HepG2 (cell line): Measurements from ENCODE around the gene MILR1. TPM values are rescaled to one million over a fixed set of nuclear protein-coding genes. Genes with fewer than 3 reads are reported as not detected.

ENCODE experiments used
- KLF12 ChIP-seq: sonication (generic); formaldehyde crosslinking; IDR thresholded peaks from 2 replicates; pipeline ENCODE4 v1.4.0; 2020; ENCODE audit warnings: missing genetic modification reagents, borderline replicate concordance
- NR2F1 ChIP-seq, 2 experiments: fragments of 450-650 bp in 1 of 2; formaldehyde crosslinking in 1 of 2; IDR thresholded peaks; 2 replicates each; pipeline versions ENCODE4 v1.5.0 to v1.6.1; 2016 to 2020; ENCODE audit warnings: mild to moderate bottlenecking in 1 of 2, missing compliant biosample characterization in 1 of 2, missing genetic modification reagents in 1 of 2, moderate library complexity in 1 of 2
- TARDBP ChIP-seq: sonication (generic); formaldehyde crosslinking; IDR thresholded peaks from 2 replicates; pipeline ENCODE4 v1.8.0; 2022; ENCODE audit warnings: mild to moderate bottlenecking, missing genetic modification reagents
- ZNF138 ChIP-seq: sonication (generic); formaldehyde crosslinking; IDR thresholded peaks from 2 replicates; pipeline ENCODE4 v1.5.0; 2020; ENCODE audit warnings: mild to moderate bottlenecking, low read depth, missing genetic modification reagents
- ZNF160 ChIP-seq: sonication (generic); formaldehyde crosslinking; IDR thresholded peaks from 2 replicates; pipeline ENCODE4 v1.8.0; 2022; ENCODE audit warnings: mild to moderate bottlenecking, inconsistent platforms, missing genetic modification reagents
- ZNF180 ChIP-seq: sonication (generic); formaldehyde crosslinking; IDR thresholded peaks from 2 replicates; pipeline ENCODE4 v1.4.0; 2020; ENCODE audit warnings: low read depth, missing genetic modification reagents, borderline replicate concordance
- ZNF232 ChIP-seq: sonication (generic); formaldehyde crosslinking; IDR thresholded peaks from 2 replicates; pipeline ENCODE4 v1.4.0; 2020; ENCODE audit warnings: missing genetic modification reagents, borderline replicate concordance
- ZNF30 ChIP-seq: sonication (generic); formaldehyde crosslinking; IDR thresholded peaks from 2 replicates; pipeline ENCODE4 v1.5.0; 2020; ENCODE audit warnings: mild to moderate bottlenecking, missing genetic modification reagents
- polyA plus RNA-seq, 8 experiments: library from polyadenylated mRNA; depleted of rRNA in 3 of 8; stranded (reverse) in 7 of 8; unstranded in 1 of 8; fragments of >200 nt; fragmentation: Illumina TruSeq in 4 of 8; extraction: Trizol in 4 of 8; gene quantifications; 2 replicates each; pipeline versions ENCODE4 v1.2.1 to v1.2.3, GENCODE V29; 2011 to 2016; ENCODE audit warnings: low read depth in 4 of 8, missing spikeins in 1 of 8, mixed read lengths in 1 of 8; ENCODE audit not compliant: insufficient read depth in 1 of 8
- total RNA-seq, 5 experiments: library from RNA; depleted of rRNA; stranded (reverse); fragments of >200 nt; fragmentation: Illumina TruSeq; extraction: Trizol; gene quantifications; 2 replicates each; pipeline ENCODE4 v1.2.3, GENCODE V29; 2016; ENCODE audit warnings: low read depth in 1 of 5
- TF ChIP-seq, protein P1 (sequence below): sonication (generic); formaldehyde crosslinking; IDR thresholded peaks from 2 replicates; pipeline ENCODE4 v1.4.0; 2020; ENCODE audit warnings: missing genetic modification reagents
- TF ChIP-seq, protein P2 (sequence below): IDR thresholded peaks from 2 replicates; pipeline ENCODE4 v1.6.1; 2016; ENCODE audit warnings: low read depth, missing genetic modification reagents, missing compliant biosample characterization
- TF ChIP-seq, protein P3 (sequence below): sonication (generic); formaldehyde crosslinking; IDR thresholded peaks from 2 replicates; pipeline ENCODE4 v1.5.1; 2020; ENCODE audit warnings: mild to moderate bottlenecking, missing genetic modification reagents, moderate library complexity
- TF ChIP-seq, protein P4 (sequence below): sonication (generic); formaldehyde crosslinking; IDR thresholded peaks from 2 replicates; pipeline ENCODE4 v1.5.0; 2020; ENCODE audit warnings: missing genetic modification reagents, mild to moderate bottlenecking, borderline replicate concordance
- TF ChIP-seq, protein P5 (sequence below): sonication (generic); formaldehyde crosslinking; conservative IDR thresholded peaks from 2 replicates; pipeline ENCODE4 v1.4.0; 2020; ENCODE audit warnings: missing genetic modification reagents

The MILR1 gene
- total and polyA plus RNA-seq, 2 of the 13 experiments (the other 11 are each of a cell fraction or from before 2014, with no cell fraction given) = 0.27 to 1.7 TPM

DNA sequence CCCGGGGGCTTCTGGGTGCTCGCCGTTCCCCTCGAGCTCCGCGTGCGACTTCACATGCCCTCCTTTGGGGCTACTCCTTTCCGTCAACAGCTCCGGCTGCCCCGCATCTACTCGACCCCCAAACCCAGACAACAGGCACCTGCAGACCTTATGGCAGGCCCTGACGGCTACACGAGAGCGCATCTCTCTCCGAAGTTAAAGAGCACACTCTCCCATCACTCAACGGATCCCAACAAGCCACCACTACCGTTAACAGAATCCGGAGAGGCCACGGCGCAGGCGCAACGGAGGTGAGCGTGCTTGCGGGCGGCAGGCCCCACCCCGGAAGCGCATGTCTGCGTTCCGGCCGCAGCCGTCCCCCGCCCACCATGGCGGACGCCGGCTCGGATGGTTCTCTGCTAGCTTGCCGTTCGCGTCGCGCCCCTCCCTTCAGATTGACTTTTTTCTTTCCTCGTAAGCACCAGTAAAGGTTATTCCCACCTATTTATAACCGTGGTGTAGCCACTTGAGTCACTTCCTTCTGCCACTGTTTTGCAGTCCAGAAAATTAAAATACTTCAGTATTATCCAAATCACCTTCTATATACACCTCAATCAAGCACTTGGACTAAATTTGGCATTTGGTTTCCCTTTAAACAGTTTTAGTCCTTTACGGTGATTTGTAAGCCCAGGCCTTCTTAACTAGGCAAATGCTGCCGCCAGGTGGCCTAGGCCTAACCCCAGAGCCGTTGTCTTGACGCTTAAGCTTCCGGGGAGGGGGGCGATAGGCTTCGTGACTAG is 48.1 kb downstream of the MILR1 start, which contains the start of gene POLG2 (continued):
- TF ChIP-seq, protein P1, sequence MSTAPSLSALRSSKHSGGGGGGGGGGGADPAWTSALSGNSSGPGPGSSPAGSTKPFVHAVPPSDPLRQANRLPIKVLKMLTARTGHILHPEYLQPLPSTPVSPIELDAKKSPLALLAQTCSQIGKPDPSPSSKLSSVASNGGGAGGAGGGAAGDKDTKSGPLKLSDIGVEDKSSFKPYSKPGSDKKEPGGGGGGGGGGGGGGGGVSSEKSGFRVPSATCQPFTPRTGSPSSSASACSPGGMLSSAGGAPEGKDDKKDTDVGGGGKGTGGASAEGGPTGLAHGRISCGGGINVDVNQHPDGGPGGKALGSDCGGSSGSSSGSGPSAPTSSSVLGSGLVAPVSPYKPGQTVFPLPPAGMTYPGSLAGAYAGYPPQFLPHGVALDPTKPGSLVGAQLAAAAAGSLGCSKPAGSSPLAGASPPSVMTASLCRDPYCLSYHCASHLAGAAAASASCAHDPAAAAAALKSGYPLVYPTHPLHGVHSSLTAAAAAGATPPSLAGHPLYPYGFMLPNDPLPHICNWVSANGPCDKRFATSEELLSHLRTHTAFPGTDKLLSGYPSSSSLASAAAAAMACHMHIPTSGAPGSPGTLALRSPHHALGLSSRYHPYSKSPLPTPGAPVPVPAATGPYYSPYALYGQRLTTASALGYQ (CRISPR knock-in tag) = no peak; the same call in 1 of the 2 replicates
- TF ChIP-seq NR2F1 (CRISPR knock-in tag; IDR thresholded peaks at IDR 0.05) (peak in 1 of 2 experiments; percentile 66; a peak in 2 of 4 replicates), ZNF180 (0 out of 2 replicates have a peak, but pooled peaks have one; percentile 77), ZNF30 (CRISPR knock-in tag) (no peak), KLF12 (CRISPR knock-in tag) (peak; percentile 92), ZNF160 (peak; percentile 59; the same call in 1 of the 2 replicates), TARDBP (CRISPR knock-in tag) (peak; percentile 93), ZNF138 (CRISPR knock-in tag) (no peak), ZNF232 (peak; percentile 43; the same call in 1 of the 2 replicates)
- TF ChIP-seq, protein P2, sequence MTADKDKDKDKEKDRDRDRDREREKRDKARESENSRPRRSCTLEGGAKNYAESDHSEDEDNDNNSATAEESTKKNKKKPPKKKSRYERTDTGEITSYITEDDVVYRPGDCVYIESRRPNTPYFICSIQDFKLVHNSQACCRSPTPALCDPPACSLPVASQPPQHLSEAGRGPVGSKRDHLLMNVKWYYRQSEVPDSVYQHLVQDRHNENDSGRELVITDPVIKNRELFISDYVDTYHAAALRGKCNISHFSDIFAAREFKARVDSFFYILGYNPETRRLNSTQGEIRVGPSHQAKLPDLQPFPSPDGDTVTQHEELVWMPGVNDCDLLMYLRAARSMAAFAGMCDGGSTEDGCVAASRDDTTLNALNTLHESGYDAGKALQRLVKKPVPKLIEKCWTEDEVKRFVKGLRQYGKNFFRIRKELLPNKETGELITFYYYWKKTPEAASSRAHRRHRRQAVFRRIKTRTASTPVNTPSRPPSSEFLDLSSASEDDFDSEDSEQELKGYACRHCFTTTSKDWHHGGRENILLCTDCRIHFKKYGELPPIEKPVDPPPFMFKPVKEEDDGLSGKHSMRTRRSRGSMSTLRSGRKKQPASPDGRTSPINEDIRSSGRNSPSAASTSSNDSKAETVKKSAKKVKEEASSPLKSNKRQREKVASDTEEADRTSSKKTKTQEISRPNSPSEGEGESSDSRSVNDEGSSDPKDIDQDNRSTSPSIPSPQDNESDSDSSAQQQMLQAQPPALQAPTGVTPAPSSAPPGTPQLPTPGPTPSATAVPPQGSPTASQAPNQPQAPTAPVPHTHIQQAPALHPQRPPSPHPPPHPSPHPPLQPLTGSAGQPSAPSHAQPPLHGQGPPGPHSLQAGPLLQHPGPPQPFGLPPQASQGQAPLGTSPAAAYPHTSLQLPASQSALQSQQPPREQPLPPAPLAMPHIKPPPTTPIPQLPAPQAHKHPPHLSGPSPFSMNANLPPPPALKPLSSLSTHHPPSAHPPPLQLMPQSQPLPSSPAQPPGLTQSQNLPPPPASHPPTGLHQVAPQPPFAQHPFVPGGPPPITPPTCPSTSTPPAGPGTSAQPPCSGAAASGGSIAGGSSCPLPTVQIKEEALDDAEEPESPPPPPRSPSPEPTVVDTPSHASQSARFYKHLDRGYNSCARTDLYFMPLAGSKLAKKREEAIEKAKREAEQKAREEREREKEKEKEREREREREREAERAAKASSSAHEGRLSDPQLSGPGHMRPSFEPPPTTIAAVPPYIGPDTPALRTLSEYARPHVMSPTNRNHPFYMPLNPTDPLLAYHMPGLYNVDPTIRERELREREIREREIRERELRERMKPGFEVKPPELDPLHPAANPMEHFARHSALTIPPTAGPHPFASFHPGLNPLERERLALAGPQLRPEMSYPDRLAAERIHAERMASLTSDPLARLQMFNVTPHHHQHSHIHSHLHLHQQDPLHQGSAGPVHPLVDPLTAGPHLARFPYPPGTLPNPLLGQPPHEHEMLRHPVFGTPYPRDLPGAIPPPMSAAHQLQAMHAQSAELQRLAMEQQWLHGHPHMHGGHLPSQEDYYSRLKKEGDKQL (CRISPR knock-in tag) = no peak; the same call in 1 of the 2 replicates
- TF ChIP-seq, protein P3, sequence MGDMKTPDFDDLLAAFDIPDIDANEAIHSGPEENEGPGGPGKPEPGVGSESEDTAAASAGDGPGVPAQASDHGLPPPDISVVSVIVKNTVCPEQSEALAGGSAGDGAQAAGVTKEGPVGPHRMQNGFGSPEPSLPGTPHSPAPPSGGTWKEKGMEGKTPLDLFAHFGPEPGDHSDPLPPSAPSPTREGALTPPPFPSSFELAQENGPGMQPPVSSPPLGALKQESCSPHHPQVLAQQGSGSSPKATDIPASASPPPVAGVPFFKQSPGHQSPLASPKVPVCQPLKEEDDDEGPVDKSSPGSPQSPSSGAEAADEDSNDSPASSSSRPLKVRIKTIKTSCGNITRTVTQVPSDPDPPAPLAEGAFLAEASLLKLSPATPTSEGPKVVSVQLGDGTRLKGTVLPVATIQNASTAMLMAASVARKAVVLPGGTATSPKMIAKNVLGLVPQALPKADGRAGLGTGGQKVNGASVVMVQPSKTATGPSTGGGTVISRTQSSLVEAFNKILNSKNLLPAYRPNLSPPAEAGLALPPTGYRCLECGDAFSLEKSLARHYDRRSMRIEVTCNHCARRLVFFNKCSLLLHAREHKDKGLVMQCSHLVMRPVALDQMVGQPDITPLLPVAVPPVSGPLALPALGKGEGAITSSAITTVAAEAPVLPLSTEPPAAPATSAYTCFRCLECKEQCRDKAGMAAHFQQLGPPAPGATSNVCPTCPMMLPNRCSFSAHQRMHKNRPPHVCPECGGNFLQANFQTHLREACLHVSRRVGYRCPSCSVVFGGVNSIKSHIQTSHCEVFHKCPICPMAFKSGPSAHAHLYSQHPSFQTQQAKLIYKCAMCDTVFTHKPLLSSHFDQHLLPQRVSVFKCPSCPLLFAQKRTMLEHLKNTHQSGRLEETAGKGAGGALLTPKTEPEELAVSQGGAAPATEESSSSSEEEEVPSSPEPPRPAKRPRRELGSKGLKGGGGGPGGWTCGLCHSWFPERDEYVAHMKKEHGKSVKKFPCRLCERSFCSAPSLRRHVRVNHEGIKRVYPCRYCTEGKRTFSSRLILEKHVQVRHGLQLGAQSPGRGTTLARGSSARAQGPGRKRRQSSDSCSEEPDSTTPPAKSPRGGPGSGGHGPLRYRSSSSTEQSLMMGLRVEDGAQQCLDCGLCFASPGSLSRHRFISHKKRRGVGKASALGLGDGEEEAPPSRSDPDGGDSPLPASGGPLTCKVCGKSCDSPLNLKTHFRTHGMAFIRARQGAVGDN (CRISPR knock-in tag) = peak; percentile 100
- TF ChIP-seq, protein P4, sequence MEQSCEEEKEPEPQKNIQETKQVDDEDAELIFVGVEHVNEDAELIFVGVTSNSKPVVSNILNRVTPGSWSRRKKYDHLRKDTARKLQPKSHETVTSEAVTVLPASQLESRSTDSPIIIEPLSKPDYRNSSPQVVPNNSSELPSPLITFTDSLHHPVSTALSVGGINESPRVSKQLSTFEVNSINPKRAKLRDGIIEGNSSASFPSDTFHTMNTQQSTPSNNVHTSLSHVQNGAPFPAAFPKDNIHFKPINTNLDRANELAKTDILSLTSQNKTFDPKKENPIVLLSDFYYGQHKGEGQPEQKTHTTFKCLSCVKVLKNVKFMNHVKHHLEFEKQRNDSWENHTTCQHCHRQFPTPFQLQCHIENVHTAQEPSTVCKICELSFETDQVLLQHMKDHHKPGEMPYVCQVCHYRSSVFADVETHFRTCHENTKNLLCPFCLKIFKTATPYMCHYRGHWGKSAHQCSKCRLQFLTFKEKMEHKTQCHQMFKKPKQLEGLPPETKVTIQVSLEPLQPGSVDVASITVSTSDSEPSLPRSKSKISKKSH = peak; percentile 98
- TF ChIP-seq, protein P5, sequence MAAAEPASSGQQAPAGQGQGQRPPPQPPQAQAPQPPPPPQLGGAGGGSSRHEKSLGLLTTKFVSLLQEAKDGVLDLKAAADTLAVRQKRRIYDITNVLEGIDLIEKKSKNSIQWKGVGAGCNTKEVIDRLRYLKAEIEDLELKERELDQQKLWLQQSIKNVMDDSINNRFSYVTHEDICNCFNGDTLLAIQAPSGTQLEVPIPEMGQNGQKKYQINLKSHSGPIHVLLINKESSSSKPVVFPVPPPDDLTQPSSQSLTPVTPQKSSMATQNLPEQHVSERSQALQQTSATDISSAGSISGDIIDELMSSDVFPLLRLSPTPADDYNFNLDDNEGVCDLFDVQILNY (CRISPR knock-in tag) = no peak; the same call in 1 of the 2 replicates
